HG02885 (cell line): ENCODE results near the gene KAZN.

ENCODE experiments used
- ATAC-seq: cut with Tn5 transposase; IDR thresholded peaks from one replicate; pipeline ENCODE4 v1.9.1; 2021; ENCODE audit warnings: mild to moderate bottlenecking; ENCODE audit not compliant: unreplicated experiment, poor library complexity

The KAZN gene

DNA sequence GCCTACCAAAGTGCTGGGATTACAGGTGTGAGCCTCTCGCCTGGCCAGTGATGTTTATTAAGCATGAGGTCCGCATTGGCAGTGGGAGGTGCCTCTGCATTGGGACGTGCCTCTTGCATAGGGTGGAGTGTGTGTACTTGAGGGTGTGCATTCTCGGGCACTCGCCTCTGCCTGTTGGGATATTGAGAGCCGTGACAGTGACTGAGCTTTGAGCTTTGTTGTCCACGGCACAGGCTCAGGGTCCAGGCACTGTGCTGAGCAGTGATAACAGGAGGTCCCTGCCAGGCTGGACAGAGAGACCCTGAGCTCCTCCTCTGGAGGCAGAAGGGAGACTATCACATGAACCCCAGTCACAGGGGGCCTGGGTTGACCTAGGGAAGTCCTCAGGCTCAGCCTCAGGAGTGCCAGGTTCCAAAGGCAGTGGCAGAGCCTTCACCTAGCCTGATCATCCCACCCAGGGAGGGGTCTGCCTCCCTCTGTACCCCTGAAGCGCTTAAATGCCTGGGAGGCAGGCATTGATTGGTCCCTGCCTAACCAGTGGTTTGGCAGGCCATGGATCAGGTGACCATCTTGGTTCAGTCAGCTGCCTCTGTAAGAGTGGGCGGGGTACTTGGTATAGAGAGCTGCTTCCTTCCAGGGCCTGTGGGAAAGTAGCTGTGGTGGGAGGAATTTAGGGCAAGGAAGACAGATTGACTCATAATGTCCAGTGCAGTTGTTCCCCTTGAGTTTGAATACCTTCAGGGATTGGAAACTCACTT lies 341.2 kb downstream of the KAZN start:
- ATAC-seq: no peak

GRCh38 chr1:14940285-14940870 lies 341.9 kb downstream of the KAZN start:
- no peak for ATAC-seq

DNA sequence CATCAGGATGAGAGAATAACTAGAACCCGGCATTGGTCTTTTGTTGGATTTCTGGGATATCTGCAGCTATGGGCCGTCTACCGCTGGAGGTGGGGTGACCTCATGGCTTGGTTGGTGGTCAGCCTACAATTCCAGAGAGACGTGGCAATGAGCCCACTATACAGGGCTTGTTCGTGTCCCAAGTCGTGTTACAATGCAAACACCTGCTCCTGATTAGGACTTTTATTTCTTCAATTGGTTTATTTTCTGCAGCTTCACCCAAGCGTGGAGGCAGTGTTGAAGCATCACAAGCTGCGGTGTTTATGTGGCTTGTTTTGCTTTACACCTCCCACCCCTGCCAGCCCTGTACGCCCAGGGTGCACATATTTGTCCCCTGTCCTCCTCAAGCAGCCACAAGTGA lies 343.4 kb downstream of the KAZN start:
- ATAC-seq: no peak

- ATAC-seq: no peak
Measured at GRCh38 chr1:14944471-14944985, 346.0 kb downstream of the KAZN start.

GRCh38 chr1:14945132-14946010 lies 346.9 kb downstream of the KAZN start:
- ATAC-seq: no peak

DNA sequence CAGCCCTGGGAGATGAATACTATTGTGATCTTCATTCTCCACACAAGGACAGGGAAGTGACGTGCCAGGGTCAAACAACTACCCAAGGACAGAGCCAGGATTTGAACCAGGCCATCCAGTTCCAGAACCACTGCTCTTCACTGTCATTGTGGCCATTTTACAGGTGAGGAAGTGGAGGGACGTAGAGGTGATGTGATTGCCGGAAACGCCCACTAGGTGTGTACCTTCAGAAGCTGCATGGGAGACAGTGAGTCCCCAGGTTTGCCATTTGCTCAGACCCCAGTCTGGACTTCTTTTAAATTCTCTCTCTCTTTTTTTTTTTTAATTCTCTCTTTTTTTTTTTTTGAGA lies 347.5 kb downstream of the KAZN start:
- no peak for ATAC-seq

DNA sequence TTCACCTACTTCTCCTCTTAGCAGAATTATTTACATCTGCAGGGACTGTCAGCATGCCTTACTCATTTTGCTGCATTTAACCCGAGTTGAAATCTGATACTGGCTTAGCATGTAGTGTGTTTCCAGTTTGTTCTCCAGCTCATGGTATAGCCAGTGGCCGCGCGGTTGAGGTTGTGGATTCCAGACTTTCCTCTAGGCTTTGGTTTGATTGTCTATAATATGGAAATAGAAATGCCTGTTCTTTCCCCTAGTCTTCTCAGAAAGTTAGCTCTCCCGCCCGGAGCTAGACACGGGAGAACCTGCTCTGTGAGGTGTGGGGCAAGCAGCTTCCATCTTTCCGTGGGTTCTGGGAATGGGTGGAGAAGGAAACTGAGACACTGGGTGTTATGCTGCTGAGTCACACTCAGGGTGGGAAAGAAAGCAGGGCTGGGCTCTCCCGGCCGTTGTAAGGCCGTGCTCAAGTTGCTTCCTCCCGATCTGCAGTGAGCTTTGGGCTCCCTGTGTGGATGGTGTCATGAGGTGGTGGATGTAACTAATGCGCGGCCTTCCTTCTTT lies 348.3 kb downstream of the KAZN start:
- ATAC-seq: no peak

DNA sequence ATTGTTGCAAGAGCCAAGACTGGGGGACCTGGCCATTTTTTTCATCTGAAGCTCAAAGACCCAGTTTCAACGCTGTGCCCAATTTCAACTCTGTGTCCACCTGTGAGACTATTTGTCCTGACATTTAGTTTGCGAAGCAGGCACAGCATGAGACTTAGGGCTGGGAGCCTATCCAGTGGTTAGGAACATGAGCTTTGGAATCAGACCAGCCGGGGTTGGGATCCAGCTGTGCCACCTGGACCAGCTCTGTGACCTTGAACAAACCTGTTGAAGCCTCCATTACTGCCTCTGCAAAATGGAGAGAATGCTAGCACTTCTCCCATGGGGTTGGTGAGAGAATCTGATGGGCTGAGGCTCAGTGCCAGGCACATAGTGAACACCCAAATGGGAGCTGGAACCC lies 348.9 kb downstream of the KAZN start:
- no peak for ATAC-seq

GRCh38 chr1:14948112-14948652 lies 349.7 kb downstream of the KAZN start:
- no peak for ATAC-seq

- ATAC-seq: no peak
Measured at GRCh38 chr1:14949270-14949835, 350.9 kb downstream of the KAZN start.

DNA sequence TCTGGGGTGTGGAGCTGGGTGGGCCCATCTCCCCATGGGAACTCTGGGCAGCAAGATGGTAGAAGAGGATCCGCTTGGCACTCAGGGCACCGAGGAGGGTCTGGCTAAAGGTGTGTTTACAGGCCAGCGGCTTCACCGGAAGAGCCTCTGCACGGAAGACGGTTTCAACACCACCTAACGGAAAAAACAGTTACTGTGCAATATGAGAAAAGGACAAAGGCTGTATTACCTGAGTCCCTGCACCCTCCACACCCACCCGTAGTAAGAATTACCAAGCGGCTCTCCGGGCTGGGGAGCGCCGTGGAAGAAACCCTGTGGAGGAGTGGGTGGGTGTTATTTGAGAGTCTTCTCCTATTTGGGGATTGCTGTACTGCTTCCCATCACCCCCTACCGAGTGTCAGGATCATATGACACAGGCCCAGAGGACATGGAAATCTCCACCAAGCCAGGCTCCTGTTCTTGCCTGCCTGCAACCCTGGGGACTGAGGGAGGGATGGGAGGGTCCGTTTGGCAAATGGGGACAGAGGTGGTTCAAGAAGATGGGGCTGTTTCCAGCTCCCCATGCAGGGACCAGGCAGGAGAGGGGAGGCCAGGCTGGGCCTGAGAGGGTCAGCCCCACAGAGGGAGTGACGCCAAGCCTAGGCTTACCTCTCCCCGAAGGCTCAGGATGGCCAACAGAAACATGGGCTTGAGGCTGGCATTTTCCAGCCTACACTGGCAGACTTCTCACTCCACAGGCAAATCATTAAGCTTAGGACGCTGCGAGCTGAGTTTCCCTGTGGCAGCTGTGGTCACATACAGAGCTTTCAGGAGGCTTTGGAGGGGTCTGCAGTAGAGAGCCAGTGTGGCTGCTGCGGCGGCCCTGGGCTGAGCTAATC lies 351.6 kb downstream of the KAZN start:
- no peak for ATAC-seq

GRCh38 chr1:14951766-14952165 lies 353.3 kb downstream of the KAZN start:
- no peak for ATAC-seq

GRCh38 chr1:14952626-14953314 lies 354.3 kb downstream of the KAZN start:
- no peak for ATAC-seq

DNA sequence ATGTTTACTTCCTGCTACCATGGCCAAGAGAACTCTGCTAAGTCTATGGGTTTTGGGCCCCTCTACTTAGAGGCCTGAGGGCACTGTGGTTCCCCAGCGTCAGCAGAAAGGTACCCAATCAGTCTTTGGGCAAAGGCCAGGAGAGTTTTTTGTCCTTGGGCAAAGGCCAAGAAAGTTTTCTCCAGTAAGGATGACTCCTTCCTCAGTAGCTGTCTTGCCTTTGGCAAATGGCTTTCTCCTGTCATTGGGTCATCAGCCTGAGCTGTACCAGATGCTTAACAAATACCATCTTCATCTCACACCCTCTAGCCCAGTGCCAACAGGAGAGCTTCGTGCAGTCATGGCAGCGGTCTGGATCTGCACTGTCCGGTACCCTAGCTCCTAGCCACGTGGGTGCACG lies 355.7 kb downstream of the KAZN start:
- ATAC-seq: no peak

- ATAC-seq: no peak
Measured at GRCh38 chr1:14954930-14955329, 356.4 kb downstream of the KAZN start.

DNA sequence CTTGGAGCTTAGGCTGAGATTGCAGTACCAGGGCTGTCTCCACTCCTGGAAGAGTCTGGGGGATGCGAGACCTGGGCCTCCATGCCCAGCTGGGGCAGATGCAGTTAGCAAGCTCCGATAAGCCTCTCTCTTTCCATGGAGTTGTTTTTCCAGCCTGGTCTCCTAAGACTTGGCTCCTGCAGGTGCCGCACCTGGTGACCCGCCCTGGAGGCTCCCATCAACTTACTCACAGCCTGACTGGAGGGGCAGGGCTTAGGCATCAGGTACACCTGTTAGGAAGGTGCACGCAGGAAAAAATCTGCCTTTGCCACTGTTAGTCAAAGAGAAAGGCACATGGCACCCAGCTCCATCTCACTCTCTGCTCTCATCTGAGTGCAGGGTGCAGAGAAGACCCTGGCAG lies 356.9 kb downstream of the KAZN start:
- ATAC-seq: no peak

DNA sequence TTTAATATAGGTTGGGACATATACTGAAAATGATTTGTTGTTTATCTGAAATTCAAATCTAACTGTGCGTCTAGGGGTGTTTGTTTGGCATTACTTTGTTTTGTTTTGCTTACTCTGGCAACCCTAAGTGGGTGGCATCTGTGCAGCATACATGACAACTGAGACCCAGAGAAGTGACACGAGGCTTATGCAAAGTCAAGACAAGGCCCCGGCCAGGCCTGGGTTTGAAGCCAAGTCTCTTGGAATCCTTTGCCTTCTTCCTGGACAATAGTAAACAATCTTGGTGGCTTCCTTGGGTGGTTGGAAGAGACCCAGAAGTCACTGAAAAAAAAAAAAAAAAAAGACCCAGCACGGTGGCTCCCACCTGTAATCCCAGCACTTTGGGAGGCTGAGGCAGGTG lies 357.5 kb downstream of the KAZN start:
- no peak for ATAC-seq

GRCh38 chr1:14956579-14957195 lies 358.2 kb downstream of the KAZN start:
- ATAC-seq: no peak
